HuH-7.5 (cell line): ENCODE data around the gene MRPS14.

ENCODE experiments used
- DNase-seq: peaks from one replicate; pipeline ENCODE4 v3.0.0; 2011; ENCODE audit warnings: low spot score

Gene MRPS14

DNA sequence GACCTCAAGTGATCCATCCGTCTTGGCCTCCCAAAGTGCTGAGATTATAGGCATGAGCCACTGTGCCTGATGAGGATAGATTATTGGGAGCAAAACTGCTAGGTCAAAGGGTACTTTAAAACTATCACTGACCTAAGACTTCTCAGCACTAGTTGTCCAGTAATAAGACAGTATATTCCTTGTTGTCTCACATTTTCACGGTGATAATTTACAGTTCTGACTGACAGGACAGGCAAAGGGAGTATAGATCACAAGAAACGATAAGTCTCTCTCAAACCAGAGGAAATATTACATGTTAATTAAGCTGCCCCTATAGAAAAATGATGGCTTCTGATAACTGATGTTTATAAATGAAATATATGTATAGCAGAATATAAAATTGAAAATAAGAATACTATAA lies 3.7 kb downstream of the MRPS14 start:
- no peak for DNase-seq

DNA sequence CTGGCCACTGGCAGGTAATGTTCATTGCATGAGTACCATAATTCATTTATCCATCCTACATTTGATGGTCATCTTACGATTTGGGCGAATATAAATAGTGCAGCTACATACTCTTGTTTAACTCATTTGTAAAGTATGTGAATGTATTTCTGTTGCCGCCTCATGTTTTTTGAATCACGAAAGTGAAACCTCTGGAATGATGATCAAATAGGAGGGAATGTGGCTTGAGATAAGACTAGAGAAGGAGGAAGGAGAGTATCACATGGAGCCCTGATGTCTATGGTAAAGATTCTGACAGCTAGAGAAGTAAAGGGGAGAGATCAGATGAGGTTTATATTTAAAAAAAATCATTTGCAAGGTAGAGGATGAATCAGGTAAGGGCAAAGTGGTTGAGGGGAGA lies 8.0 kb downstream of the MRPS14 start:
- DNase-seq = no peak

DNA sequence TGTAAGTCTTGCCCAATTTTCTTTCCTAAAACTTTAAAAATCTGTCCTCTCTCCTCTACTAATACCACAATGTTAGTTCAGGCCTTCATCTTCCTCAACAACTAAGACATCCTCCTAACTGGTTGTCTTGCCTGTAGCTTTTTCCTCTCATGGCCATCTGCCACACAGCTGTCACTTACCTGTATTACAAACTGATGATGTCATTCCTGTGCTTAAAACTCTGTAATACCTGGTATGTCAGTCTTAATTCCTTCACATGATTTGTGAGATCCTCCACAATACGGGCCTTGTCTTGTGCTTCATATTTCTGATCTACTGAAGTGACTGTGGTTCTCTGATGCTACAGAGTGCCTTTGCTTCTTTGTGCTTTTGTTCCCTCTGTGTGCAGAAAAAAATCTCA lies 9.8 kb downstream of the MRPS14 start:
- no peak for DNase-seq

DNA sequence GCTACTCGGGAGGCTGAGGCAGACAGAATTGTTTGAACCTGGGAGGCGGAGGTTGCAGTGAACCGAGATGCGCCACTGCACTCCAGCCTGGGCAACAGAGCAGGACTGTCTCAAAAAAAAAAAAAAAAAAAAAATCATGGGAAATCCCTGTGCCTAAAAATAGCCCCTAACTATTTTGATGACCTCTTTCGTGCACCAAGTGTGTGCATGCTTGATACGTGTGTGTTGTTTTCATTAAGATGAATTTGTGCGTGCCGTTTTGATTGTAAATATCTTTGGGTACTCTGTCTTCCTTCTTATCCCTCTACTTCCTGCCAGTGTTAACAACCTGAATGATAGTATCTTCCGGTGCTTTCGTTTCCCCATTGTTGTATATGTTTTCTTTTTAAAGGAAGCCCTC lies 13.7 kb downstream of the MRPS14 start:
- DNase-seq = no peak

DNA sequence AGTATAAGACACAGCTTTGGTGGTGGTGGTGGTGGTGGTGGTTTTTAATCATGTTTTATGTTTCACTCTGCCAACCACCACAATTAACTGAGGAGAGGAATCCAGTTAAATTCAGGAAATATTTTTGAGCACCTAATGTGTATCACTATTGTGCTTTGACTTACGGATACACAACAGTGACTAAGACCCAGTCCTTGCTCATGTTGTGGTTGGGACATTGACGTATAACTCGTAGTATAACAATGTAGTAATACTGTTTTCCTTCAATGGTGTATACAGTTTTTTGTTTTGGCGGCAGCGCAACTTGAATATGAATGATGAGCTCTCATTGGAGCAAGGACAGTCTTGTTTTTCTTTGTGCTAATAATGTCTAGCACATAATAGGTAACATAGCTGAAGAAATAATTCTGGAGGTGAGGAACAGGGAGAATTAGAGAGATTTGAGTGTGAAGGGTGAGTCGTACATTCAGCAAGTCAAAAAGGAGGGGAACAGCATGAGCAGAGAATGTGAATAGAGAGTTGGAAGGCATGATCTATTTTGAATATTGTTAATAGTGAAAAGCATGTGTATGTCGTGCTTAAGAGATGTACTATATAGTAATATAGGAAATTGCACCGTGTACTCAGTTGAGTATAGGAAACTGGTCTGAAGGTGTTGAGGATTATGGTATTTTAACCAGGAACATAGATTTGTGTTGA lies 18.0 kb downstream of the MRPS14 start:
- no peak for DNase-seq

DNA sequence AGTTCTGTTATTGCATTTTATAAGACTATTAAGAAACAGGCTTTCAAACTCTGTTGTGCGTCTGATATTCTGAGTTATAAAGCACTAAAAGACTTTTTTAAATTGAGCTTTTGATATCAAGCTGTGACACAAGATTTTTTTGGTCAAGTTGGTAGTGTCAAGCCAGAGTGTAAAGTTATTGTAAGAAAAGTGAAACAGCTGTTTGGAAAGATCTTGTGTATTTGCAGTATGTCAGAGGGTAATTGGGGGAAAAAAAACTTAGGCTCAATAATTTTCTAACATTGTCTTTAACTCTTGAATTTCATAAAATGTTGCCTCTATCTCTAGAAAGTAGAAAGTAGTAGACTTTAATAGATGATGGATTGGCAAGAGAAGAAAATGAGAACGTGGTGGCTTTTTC lies 19.7 kb downstream of the MRPS14 start:
- no peak for DNase-seq

DNA sequence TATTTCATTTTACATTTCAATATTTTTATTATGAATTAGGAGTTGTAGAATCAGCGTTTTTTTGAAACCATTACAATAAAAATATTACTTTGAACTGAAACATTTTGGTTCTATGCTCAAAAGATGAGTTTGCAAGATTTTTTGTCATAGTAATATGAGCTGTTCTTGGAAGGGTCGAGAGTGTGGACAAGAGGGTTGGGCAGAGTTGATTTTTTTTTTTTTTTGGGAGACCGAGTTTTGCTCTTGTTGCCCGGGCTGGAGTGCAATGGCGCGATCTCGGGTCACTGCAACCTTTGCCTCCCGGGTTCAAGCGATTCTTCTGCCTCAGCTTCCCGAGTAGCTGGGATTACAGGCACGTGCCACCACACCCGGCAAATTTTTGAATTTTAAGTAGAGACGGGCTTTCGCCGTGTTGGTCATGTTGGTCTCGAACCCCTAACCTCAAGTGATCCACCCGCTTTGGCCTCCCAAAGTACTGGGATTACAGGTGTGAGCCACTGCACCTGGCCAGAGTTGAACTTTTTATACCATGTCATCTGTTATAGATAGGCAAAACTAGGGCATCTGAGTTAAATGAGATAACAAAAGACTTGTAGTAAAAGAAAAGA lies 20.2 kb downstream of the MRPS14 start:
- DNase-seq = no peak

DNA sequence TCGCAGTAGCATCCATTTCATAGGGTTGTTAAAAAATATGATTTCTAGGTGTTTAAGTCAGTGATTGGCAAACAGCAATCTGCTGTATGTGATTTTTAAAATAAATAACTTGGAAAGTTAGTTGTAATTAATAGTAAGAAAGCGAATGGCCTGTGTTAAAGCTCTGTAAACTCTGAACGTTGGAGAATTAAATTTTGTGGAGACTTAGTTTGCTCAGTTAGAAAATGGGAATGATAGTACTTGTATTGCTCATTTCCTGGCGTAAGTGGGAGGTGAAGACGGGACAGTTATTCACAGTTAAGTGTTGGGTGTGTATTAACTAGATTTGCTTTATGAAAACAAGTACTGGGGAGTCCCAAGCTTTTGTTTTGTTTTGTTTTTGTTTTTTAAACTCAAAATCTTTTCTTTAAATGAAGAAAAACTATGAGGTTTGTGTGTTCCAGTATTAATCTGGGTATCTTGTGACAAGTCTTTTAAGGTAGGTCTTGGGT lies 22.5 kb downstream of the MRPS14 start:
- no peak for DNase-seq

DNA sequence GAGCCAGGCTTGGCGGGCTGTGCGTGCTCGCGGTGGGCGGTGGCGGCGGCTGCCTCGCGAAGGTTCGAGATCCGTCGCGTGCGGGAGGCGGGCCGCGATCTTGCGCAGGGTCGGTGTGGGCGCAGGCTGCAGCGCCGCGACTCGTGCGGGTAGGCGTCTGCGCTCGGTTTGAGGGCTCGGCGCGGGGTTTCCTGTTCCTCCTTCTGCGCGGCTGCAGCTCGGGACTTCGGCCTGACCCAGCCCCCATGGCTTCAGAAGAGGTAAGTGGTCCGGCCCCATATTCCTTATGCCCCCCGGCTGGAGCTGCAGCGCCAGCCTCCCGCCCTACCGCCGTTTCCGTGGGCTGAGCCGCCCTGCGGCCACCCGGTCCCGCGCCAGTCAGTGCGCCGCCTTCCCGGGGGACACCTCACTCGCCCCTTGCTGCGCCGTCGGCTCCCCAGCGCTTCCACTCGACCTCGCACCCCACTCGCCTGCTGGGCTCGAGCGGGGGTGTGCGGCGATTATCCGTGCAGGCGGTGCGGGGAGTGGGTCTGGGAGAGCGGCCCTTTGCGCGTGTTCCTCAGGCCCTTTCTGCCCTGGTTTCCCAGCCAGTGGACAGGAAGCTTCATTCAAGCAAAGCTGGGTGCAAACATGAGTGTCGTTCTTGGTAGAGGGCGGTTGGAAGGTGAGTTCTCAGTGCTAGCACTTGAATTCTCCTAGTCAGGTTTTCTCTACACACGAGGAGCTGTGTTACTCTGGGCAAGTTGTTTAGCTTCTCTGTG lies 23.1 kb downstream of the MRPS14 start, which contains the start of gene CACYBP:
CACYBP (plus strand) TSS at position 12 of the 761 bp plus-strand sequence; CDS start at position 246, 234 bp downstream.
- DNase-seq = no peak

DNA sequence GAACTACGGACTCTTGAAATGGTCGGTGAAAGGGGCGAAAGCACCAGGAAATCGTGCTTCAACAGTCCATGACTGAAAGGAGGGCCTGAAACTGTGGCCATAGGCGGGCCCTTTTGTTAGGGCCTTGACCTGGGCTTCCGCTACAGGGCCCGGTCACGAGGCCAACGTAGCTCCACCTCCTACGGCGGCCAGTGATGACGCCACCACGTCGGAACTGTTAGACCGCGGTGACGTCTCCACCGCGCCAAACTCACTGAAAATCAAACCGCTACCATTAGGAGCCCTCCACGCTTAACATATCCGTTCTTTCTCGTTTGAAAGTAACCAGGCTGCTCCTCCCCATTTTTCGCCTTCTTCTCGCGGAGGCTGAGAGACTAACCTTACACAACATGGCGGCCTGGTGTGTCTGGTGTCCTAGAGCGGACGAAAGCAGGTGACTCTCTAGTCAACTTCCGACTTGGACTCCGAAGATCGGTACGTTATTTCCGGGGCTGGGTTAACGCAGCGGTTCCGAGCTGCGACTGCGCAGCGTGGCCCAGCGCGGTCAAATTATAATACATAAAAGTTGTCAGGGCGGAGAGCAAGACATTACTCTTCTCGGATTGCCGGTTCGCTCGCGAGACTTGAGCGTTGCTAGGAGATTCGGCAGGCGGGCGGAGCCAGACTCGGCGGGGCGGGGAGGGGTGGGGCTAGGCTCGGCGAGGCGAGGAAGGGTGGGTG lies 23.8 kb downstream of the MRPS14 start:
- DNase-seq = peak; percentile 66

DNA sequence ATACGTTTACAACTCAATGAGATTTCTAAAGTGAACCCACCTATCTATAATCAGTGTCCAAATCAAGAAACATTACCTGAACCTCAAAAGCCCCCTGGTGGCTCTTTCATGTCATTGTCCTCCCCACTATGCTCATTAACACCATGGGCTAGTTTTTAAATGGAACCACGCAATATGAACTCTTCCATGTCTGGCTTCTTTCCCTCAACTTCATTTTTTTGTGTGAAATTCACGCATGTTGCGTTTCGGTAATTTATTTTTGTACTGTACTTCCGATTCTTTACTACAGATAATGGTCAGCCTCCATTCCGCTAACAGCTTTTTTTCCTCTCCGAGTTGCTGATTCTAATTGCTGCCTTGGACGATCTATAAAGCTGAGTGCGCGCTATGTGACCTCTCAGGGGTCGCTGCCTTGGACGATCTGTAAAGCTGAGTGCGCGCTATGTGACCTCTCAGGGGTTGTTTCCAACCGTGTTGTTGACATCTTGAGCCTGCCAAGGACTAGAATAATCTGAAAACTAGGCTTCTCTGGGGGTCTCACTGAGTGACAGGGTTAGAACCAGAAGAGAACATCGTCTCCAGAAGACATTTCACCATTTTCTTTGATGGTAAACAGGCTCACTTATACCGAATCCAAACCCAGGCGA lies 24.5 kb downstream of the MRPS14 start:
- DNase-seq = peak; percentile 39

DNA sequence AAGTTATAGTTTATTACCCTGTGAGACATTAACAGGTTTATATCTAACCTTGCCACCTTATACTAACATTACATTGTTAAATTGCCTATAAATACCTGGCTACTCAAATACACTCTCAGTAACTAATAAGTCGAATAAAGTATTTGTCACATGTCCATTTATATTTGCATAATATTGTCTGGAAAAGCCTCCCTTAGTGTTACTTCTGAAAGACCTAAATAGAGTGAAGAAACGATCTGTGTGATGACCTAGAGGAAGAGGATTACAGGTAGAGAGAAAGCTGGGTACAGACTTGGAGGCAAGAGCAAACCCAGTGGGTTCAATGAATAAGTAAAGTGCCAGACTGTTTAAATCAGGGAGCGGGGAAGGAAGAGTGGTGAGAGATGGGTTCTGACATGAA lies 26.2 kb downstream of the MRPS14 start:
- no peak for DNase-seq

DNA sequence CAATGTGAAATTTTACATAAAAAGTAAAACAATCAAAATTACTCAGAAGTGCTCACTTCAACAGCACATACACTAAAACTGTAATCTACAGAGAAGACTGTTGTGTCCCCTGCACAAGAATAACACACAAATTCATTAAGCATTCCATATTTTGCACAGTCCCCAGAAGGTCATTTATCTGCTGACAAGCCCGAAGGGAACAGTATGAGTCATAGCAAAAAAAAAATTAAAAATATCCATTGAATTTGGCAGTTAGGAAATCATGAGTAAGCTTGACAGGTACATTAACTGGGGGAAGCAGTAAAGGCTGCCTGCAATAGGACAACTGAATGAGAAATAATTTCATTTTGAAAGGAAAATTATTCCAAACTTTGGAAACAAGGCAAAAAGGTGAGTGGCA lies 26.7 kb downstream of the MRPS14 start:
- no peak for DNase-seq

DNA sequence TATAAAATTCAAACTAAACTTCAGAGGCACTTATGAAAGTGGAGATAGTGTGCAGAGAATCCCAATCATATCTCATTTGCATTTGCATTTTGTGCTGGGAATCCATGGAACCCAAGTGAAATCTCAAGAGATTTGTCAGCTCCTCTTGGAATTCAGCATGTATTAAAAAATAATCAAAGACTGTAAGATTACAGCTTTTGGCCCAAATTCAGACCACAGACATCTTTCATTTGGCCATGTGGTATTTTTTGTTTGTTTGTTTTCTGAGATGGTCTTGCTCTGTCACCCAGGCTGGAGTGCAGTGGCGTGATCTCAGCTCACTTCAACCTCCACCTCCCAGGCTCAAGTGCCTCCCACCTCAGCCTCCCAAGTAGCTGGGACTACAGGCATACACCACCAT lies 27.3 kb downstream of the MRPS14 start:
- no peak for DNase-seq

DNA sequence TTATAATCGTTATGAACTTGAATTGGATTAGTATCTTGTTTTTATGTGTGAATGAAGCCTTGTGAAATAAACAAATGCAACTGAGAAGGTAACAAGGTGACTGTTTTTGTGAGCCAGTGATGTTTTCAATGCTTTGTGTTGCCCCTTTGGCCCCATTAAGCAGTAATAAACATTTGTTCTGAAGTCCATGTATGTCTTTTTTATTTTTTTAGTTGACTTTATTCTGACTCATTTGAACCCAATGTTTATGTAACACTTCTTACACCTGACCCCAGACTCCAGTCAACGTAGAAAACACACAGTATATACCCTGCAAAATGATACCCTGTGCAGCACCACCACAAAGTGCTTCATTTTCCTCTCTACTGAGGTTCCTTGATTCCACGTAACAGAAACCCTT lies 28.1 kb downstream of the MRPS14 start:
- no peak for DNase-seq

DNA sequence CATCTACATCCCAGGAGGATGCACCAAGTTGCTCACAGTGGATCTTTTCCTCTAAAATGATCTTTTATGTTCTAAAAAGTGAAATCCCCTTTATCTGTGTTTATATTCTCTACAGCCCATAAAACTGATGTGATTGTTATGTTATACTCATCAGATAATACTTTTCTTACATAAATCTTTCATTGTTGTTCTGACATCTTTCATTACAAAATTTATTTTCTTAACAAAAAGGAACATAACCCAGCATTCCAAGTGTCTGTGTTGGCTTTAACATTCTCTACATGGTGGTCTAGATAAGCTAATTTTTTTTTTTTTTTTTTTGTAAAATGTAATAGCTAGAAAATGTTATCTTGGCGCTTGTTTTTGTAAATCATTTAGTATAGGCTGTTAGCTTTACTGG lies 31.8 kb downstream of the MRPS14 start:
- DNase-seq = no peak

DNA sequence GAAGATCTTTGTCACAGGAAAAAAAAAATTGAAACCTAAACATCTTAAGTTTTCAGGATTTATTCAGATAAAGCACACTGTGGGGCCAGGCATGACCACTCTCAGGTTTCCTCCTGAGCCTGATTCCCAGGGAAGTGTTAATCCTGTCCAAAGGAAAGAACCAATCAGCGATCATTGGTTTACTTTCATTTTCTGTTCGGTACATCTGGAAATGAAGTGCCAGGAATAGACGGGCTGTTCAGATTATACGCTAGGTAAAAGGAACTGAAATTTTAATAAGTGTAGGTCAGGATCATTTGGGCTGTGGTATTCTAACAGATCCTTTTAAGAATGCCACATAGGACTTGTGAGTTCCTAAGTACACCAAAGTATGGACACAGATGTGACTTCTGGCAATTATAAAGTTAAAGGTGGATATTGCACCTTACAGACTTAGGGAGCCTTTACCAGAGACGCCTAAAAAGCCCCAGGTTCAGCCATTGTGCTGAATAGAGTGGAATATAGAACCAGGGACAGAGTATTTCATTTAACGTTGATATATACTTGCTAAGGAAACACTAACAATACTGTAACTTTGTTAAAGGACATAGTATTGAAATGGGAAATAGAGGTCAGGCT lies 32.7 kb downstream of the MRPS14 start:
- DNase-seq = no peak

DNA sequence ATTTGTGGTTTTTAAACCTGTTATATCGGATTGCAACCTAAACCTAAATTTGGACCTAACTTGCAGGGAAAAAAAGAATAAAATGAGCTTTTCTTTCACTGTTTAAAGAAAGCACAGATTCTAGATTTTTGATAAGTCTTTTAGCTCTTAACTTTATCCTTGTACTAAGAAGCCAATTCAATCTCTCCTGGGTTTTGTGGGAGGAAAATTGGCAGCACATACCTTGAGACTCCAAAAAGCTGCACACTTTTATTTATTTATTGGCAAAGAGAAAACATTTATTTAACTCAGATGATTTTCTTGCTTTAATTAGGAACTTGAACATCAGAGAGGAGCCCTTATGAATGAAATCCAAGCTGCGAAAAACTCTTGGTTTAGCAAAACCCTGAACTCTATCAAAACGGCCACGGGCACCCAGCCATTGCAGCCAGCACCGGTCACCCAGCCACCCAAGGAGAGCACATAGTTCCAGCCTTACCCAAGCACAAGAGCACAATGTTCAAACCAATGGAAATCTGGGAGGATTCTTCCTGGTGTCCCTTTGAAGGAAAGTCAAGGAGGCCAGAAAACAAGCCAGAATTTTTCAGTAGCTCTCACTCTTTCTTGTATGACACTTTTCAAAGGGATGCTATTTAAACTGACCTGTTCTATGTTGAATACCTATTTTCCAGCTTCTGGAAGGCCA lies 33.5 kb downstream of the MRPS14 start:
- DNase-seq = no peak

DNA sequence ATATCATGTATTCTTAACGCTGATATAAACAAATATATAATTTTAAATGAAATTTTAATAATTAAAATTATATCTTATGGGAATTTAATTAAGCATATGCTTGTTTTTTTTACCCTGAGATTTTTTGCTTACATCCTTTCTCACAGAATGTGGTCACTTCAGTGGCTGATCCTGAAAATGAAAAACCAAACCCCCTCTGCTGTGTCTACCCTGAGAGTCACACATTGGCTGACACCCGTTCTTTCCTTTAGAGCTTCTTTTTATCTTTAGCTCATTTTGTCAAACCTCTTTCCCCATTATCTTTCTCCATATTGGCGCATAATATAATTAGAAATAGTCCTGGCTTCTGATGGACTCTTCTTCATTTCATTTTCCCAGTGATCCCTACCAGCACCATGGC lies 34.2 kb downstream of the MRPS14 start:
- DNase-seq = no peak

DNA sequence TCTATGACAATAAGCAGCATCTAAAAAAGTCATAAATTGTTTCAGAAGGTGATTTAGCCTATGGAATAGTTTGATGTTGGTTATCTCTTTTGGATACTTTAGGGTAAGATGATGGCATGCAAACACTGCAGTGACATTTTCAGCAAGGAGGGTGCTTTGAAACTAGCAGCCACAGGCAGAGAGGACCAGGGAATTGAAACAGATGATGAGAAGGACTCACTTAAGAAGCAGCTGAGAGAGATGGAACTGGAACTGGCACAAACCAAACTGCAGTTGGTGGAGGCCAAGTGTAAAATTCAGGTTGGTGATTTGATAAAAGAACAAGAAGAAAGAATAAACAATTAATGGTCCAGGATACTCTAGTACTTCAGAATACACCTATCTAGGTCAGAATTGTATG lies 34.7 kb downstream of the MRPS14 start:
- DNase-seq = no peak

DNA sequence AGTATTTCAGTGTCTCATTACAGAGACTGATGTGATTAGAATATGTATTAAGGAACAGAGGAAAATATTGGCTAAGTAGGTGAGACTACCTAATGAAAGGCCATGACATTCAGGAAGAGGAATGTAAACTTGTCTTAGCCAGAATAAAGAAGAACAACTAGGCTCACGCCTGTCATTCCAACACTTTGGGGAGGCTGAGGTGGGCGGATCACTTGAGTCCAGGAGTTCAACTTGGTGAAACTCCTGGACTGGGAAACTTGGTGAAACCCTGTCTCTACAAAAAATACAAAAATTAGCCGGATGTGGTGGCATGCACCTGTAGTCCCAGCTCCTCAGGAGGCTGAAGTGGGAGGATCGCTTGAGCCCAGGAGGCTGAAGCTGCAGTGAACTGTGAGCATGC lies 38.3 kb downstream of the MRPS14 start:
- DNase-seq = no peak
